Progenitor cell of endocrine pancreas (in vitro differentiated cells): ENCODE data around the gene FBXL20. TPM values are rescaled to one million over a fixed set of nuclear protein-coding genes. Genes with fewer than 3 reads are reported as not detected.

Experiments used
- DNase-seq: peaks from one replicate; pipeline ENCODE4 v3.0.0; 2021; ENCODE audit warnings: low spot score; ENCODE audit not compliant: unreplicated experiment
- H3K27ac Mint-ChIP-seq: 2 replicates; pipeline ENCODE4 v1.8.0; 2021; ENCODE audit warnings: mild to moderate bottlenecking, moderate library complexity, mixed read lengths
- H3K27me3 Mint-ChIP-seq: 2 replicates; pipeline ENCODE4 v1.8.0; 2021; ENCODE audit warnings: mixed read lengths
- H3K36me3 Mint-ChIP-seq: 2 replicates; pipeline ENCODE4 v1.8.0; 2022; ENCODE audit warnings: mixed read lengths; ENCODE audit not compliant: insufficient read depth
- H3K4me1 Mint-ChIP-seq: 2 replicates; pipeline ENCODE4 v1.8.0; 2021; ENCODE audit warnings: low read depth, mixed read lengths
- H3K4me3 Mint-ChIP-seq: 2 replicates; pipeline ENCODE4 v1.8.0; 2021; ENCODE audit warnings: low read depth, mild to moderate bottlenecking, moderate library complexity, mixed read lengths
- H3K9me3 Mint-ChIP-seq: 2 replicates; pipeline ENCODE4 v1.8.0; 2021; ENCODE audit warnings: low read depth, mixed read lengths
- total RNA-seq: library from RNA; stranded (reverse); gene quantifications from 2 replicates; pipeline ENCODE4 v1.2.1, GENCODE V29; 2021
- TF ChIP-seq, protein P1 (sequence below): fragments of 200-600 bp; sonication (generic); IDR thresholded peaks from one replicate; pipeline ENCODE4 v1.5.0; 2021; ENCODE audit warnings: antibody characterized with exemption, mild to moderate bottlenecking; ENCODE audit not compliant: unreplicated experiment

Gene FBXL20
- total RNA-seq, 1 donor from 2014 or later = 26.8 TPM

DNA sequence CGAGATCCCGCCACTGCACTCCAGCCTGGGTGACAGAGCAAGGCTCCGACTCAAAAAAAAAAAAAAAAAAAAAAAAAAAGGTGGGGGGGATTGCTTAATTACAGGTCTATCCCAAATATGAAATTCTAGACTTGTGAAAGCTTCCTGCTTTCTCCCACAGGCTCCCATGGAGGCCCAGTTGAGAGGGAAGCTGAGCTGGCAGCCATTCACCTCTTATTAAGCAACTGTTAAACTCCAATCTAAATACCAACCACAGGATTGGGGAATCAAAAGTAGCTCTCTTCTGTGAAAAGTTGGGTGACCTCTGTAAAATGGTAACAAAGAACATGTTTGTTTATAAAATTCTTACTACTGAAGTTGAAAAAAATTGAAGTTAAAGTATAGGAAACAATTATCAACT lies 129.9 kb downstream of the FBXL20 start:
- no peak overlapping the region for H3K4me3 Mint-ChIP-seq
- TF ChIP-seq, protein P1, sequence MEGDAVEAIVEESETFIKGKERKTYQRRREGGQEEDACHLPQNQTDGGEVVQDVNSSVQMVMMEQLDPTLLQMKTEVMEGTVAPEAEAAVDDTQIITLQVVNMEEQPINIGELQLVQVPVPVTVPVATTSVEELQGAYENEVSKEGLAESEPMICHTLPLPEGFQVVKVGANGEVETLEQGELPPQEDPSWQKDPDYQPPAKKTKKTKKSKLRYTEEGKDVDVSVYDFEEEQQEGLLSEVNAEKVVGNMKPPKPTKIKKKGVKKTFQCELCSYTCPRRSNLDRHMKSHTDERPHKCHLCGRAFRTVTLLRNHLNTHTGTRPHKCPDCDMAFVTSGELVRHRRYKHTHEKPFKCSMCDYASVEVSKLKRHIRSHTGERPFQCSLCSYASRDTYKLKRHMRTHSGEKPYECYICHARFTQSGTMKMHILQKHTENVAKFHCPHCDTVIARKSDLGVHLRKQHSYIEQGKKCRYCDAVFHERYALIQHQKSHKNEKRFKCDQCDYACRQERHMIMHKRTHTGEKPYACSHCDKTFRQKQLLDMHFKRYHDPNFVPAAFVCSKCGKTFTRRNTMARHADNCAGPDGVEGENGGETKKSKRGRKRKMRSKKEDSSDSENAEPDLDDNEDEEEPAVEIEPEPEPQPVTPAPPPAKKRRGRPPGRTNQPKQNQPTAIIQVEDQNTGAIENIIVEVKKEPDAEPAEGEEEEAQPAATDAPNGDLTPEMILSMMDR = no peak
- H3K27ac Mint-ChIP-seq = no peak overlapping the region
- no peaks in the 10 kb centered on the region for H3K4me1 Mint-ChIP-seq
- peaks cover 13% of the 10 kb centered on the region for H3K36me3 Mint-ChIP-seq
- no peaks in the 10 kb centered on the region for H3K9me3 Mint-ChIP-seq
- no peaks in the 10 kb centered on the region for H3K27me3 Mint-ChIP-seq
- no peak for DNase-seq

DNA sequence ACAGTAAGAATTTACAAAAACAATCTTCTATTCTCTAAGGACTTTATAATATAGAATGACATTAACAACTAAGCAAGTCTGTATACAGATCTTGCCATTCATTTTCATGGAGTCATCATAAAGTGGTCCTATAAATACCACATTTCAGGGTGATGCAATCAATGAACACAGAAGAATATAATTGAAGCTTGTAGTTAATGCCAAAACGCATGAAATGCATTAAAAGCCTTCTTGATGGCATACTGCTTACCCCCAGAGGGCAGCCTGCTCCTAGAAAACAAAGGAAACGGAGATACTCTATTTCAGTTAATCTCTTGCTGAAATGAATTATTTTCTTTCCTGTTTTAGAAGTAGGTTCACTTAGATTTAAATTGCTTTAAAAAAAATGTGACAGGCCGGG lies 130.5 kb downstream of the FBXL20 start:
- H3K9me3 Mint-ChIP-seq = no peaks in the 10 kb centered on the region
- no peak for DNase-seq
- H3K4me1 Mint-ChIP-seq = no peaks in the 10 kb centered on the region
- no peak overlapping the region for H3K27ac Mint-ChIP-seq
- TF ChIP-seq, protein P1 = peak; percentile 23
- H3K27me3 Mint-ChIP-seq = no peaks in the 10 kb centered on the region
- no peak overlapping the region for H3K4me3 Mint-ChIP-seq
- H3K36me3 Mint-ChIP-seq = peaks cover 13% of the 10 kb centered on the region

- Mint-ChIP-seq H3K27ac (no peak overlapping the region), H3K4me3 (no peak overlapping the region), H3K9me3 (no peaks in the 10 kb centered on the region), H3K27me3 (no peaks in the 10 kb centered on the region), H3K36me3 (peaks cover 27% of the 10 kb centered on the region), H3K4me1 (no peaks in the 10 kb centered on the region)
- TF ChIP-seq, protein P1 = no peak
- no peak for DNase-seq
These were observed 137.3 kb downstream of the FBXL20 start for GRCh38 chr17:39264119-39264518.

- TF ChIP-seq, protein P1 = peak; percentile 33
- Mint-ChIP-seq H3K27ac (no peak overlapping the region), H3K27me3 (peaks cover 20% of the 10 kb centered on the region), H3K36me3 (peaks cover 38% of the 10 kb centered on the region), H3K4me3 (no peak overlapping the region), H3K4me1 (no peaks in the 10 kb centered on the region), H3K9me3 (no peaks in the 10 kb centered on the region)
- no peak for DNase-seq
These were observed 140.1 kb downstream of the FBXL20 start for GRCh38 chr17:39261286-39261685.

- Mint-ChIP-seq H3K4me3 (no peak overlapping the region), H3K4me1 (peaks cover 15% of the 10 kb centered on the region), H3K9me3 (no peaks in the 10 kb centered on the region), H3K27ac (no peak overlapping the region), H3K27me3 (peaks cover 57% of the 10 kb centered on the region), H3K36me3 (peaks cover 40% of the 10 kb centered on the region)
- TF ChIP-seq, protein P1 = no peak
- no peak for DNase-seq
These were observed 148.5 kb downstream of the FBXL20 start for GRCh38 chr17:39252788-39253460.
